Kidney epithelial cell (primary cell): ENCODE results near the gene SMPD2. TPM values are rescaled to one million over a fixed set of nuclear protein-coding genes. Genes with fewer than 3 reads are reported as not detected.
A peak's percentile ranks its signal among the peaks of the same experiment; 100 is the strongest.

Experiments used
- DNase-seq: peaks from one replicate; pipeline ENCODE4 v3.0.0-alpha.2; 2010; ENCODE audit warnings: low read depth
- H3K27me3 ChIP-seq: 2 replicates; pipeline ENCODE4 v1.6.0; 2011; ENCODE audit warnings: low read length; ENCODE audit not compliant: control insufficient read depth, insufficient read depth
- H3K36me3 ChIP-seq: 2 replicates; pipeline ENCODE4 v1.5.1; 2011; ENCODE audit warnings: low read length; ENCODE audit not compliant: control insufficient read depth, insufficient read depth
- H3K4me3 ChIP-seq: 2 replicates; pipeline ENCODE4 v1.5.1; 2011; ENCODE audit warnings: low read depth, mild to moderate bottlenecking, control low read depth, low read length
- CTCF ChIP-seq: IDR thresholded peaks from 2 replicates; pipeline ENCODE4 v1.5.1; 2011; ENCODE audit warnings: mild to moderate bottlenecking, moderate library complexity, low read length, control low read depth, inconsistent platforms; ENCODE audit not compliant: insufficient read depth, poor library complexity, severe bottlenecking
- total RNA-seq: library from RNA; depleted of rRNA; stranded (reverse); fragments of >200 nt; gene quantifications from 2 replicates; pipeline ENCODE4 v1.2.3, GENCODE V29; 2015

The SMPD2 gene
- total RNA-seq, 1 donor from 2014 or later = 17.0 TPM

- no peak for DNase-seq
- no peak for TF ChIP-seq CTCF
- no peak overlapping the region for H3K4me3 ChIP-seq
- no peaks in the 10 kb centered on the region for H3K27me3 ChIP-seq
- no peaks in the 10 kb centered on the region for H3K36me3 ChIP-seq
These were observed 34.3 kb upstream of the SMPD2 start for GRCh38 chr6:109406196-109406595.

- no peak for DNase-seq
- TF ChIP-seq CTCF = no peak
- no peaks in the 10 kb centered on the region for H3K36me3 ChIP-seq
- no peak overlapping the region for H3K4me3 ChIP-seq
- no peaks in the 10 kb centered on the region for H3K27me3 ChIP-seq
These were observed 29.5 kb upstream of the SMPD2 start for GRCh38 chr6:109411034-109411433.

GRCh38 chr6:109417646-109418045 lies 22.9 kb upstream of the SMPD2 start:
- Histone ChIP-seq H3K36me3 (no peaks in the 10 kb centered on the region), H3K4me3 (no peak overlapping the region), H3K27me3 (no peaks in the 10 kb centered on the region)
- no peak for TF ChIP-seq CTCF
- no peak for DNase-seq

- TF ChIP-seq CTCF = no peak
- Histone ChIP-seq H3K27me3 (no peaks in the 10 kb centered on the region), H3K36me3 (no peaks in the 10 kb centered on the region), H3K4me3 (no peak overlapping the region)
- DNase-seq = peak; percentile 69
These were observed 19.8 kb upstream of the SMPD2 start for GRCh38 chr6:109420751-109421150.

- DNase-seq = no peak
- TF ChIP-seq CTCF = no peak
- H3K27me3 ChIP-seq = no peaks in the 10 kb centered on the region
- H3K4me3 ChIP-seq = no peak overlapping the region
- no peaks in the 10 kb centered on the region for H3K36me3 ChIP-seq
These were observed 19.3 kb upstream of the SMPD2 start for GRCh38 chr6:109421184-109421583.

- Histone ChIP-seq H3K27me3 (no peaks in the 10 kb centered on the region), H3K4me3 (no peak overlapping the region), H3K36me3 (no peaks in the 10 kb centered on the region)
- DNase-seq = no peak
- no peak for TF ChIP-seq CTCF
These were observed 15.6 kb upstream of the SMPD2 start for GRCh38 chr6:109424946-109425345.
